Adrenal gland (tissue), 12 donors: ENCODE data around the gene DNM1. TPM values are rescaled to one million over a fixed set of nuclear protein-coding genes. Genes with fewer than 3 reads are reported as not detected.

Experiments
- DNase-seq, 7 donors: peaks; one replicate each; pipeline ENCODE4 v3.0.0-alpha.2; 2019 to 2020
- H3K27ac ChIP-seq, 5 donors: fragments of 200-600 bp; sonication (generic) in 4 of 5; 1 replicate in 3 of 5; 2 replicates in 2 of 5; pipeline versions ENCODE4 v1.5.1 to v1.8.0; 2016 to 2020; ENCODE audit warnings: mild to moderate bottlenecking in 1 of 5
- H3K27me3 ChIP-seq: fragments of 200-600 bp; 2 replicates; pipeline ENCODE4 v1.8.0; 2021
- H3K36me3 ChIP-seq, 2 donors: fragments of 200-600 bp; replicated peaks in 1 of 2; 1 replicate in 1 of 2; 2 replicates in 1 of 2; pipeline versions ENCODE4 v1.5.1 to v1.8.0; 2018 to 2022
- H3K4me1 ChIP-seq, 2 donors: fragments of 200-600 bp; replicated peaks in 1 of 2; 1 replicate in 1 of 2; 2 replicates in 1 of 2; pipeline versions ENCODE4 v1.5.1 to v1.8.0; 2018 to 2021
- H3K4me3 ChIP-seq, 4 donors: fragments of 200-600 bp; sonication (generic) in 3 of 4; one replicate each; pipeline ENCODE4 v1.5.1; 2016 to 2018
- H3K9me3 ChIP-seq, 3 donors: fragments of 200-600 bp; sonication (generic) in 1 of 3; replicated peaks in 1 of 3; 1 replicate in 2 of 3; 2 replicates in 1 of 3; pipeline versions ENCODE4 v1.5.1 to v1.8.0; 2016 to 2021
- POLR2A ChIP-seq, 2 donors: fragments of 450-650 bp; IDR thresholded peaks; one replicate each; pipeline ENCODE4 v1.6.1; 2017; ENCODE audit warnings: antibody characterized with exemption in 2 of 2, mild to moderate bottlenecking in 2 of 2, moderate library complexity in 1 of 2
- WGBS, 4 donors: extraction: QIAGEN DNeasy Blood & Tissue Kit in 2 of 4; methylation state at CpG; one replicate each; pipeline versions ENCODE4 v1.1.5 to v1.1.7; 2013 to 2017; 5-methylcytosine and 5-hydroxymethylcytosine counted together
- intact Hi-C, 2 donors: fragments of 100-400 bp; cut with DNase I; formaldehyde crosslinking; loops; one replicate each; pipeline versions ENCODE4 v1.14.1 to v1.15.0; 2022 to 2023
- polyA plus RNA-seq, 3 donors: library from polyadenylated mRNA; stranded (reverse); fragments of 200-250 nt in 2 of 3; fragments of 350-450 nt in 1 of 3; fragmentation: Illumina TruSeq in 1 of 3; extraction: RNeasy Lipid Tissue Mini Kit (QIAGEN cat#74804) in 1 of 3; gene quantifications; one replicate each; pipeline ENCODE4 v1.2.3, GENCODE V29; 2013 to 2014
- total RNA-seq, 9 donors: library from RNA; depleted of rRNA in 4 of 9; stranded (reverse); fragments of >200 nt in 4 of 9; fragments of 120-200 nt in 1 of 9; fragmentation: NEBNext Ultra II Directional in 1 of 9; extraction: Animal tissue kit (Norgen Biotek cat#: 25700) in 1 of 9; gene quantifications; one replicate each; pipeline versions ENCODE4 v1.1.0 to v1.2.4, GENCODE V29; 2013 to 2023
- TF ChIP-seq, protein P1 (sequence below), 6 experiments: fragments of 450-650 bp in 4 of 6; fragments of 200-600 bp in 2 of 6; sonication (generic) in 1 of 6; IDR thresholded peaks; 1 replicate in 5 of 6; 2 replicates in 1 of 6; pipeline versions ENCODE4 v1.5.1 to v1.8.0; 2016 to 2021; ENCODE audit warnings: antibody characterized with exemption in 6 of 6, mild to moderate bottlenecking in 2 of 6, moderate library complexity in 1 of 6
- donor health status: healthy with polysubstance abuse.
- donor health status: Bipolar disorder and iron deficiency.
- donor health status: DM: yes; HTN: yes; CAD: no.
- donor health status: DM: no; HTN: no; CAD: no.
- donor health status: DM: no; HTN: no; CAD: no.
- donor health status: DM: yes; HTN: yes; CAD: no.

The DNM1 gene
- total and polyA plus RNA-seq, 12 donors, result 2.4 to 44.3 (median 12.2) TPM

DNA sequence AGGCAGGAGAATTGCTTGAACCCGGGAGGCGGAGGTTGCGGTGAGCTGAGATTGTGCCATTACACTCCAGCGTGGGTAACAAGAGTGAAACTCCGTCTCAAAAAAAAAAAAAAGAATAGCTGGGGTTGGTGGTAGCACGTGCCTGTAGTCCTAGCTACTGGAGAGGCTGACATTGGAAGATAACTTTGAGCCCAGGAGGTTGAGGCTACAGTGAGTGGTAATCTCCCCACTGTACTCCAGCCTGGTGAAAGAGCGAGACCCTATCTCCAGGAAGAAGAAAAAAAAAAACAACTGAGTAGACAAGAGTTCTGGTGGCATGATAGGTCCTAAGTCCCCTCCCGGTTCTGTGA is 46.4 kb downstream of the DNM1 start:
- no peaks in the 10 kb centered on the region for H3K9me3 ChIP-seq
- intact Hi-C loops, result no loop called here
- DNase-seq, result no peak
- no peak overlapping the region for H3K27ac ChIP-seq
- H3K4me1 ChIP-seq, result peaks cover 7 to 25% of the 10 kb centered on the region in 2 donors
- no peaks in the 10 kb centered on the region for H3K36me3 ChIP-seq
- no peak overlapping the region for H3K4me3 ChIP-seq
- 77 to 84% (median 81%) methylated on average over 8 of the region's 8 CpGs for WGBS, 4 donors
- TF ChIP-seq, protein P1, sequence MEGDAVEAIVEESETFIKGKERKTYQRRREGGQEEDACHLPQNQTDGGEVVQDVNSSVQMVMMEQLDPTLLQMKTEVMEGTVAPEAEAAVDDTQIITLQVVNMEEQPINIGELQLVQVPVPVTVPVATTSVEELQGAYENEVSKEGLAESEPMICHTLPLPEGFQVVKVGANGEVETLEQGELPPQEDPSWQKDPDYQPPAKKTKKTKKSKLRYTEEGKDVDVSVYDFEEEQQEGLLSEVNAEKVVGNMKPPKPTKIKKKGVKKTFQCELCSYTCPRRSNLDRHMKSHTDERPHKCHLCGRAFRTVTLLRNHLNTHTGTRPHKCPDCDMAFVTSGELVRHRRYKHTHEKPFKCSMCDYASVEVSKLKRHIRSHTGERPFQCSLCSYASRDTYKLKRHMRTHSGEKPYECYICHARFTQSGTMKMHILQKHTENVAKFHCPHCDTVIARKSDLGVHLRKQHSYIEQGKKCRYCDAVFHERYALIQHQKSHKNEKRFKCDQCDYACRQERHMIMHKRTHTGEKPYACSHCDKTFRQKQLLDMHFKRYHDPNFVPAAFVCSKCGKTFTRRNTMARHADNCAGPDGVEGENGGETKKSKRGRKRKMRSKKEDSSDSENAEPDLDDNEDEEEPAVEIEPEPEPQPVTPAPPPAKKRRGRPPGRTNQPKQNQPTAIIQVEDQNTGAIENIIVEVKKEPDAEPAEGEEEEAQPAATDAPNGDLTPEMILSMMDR (IDR thresholded peaks at IDR 0.05), result no peak
- TF ChIP-seq POLR2A (IDR thresholded peaks at IDR 0.05), result no peak
- no peaks in the 10 kb centered on the region for H3K27me3 ChIP-seq

DNA sequence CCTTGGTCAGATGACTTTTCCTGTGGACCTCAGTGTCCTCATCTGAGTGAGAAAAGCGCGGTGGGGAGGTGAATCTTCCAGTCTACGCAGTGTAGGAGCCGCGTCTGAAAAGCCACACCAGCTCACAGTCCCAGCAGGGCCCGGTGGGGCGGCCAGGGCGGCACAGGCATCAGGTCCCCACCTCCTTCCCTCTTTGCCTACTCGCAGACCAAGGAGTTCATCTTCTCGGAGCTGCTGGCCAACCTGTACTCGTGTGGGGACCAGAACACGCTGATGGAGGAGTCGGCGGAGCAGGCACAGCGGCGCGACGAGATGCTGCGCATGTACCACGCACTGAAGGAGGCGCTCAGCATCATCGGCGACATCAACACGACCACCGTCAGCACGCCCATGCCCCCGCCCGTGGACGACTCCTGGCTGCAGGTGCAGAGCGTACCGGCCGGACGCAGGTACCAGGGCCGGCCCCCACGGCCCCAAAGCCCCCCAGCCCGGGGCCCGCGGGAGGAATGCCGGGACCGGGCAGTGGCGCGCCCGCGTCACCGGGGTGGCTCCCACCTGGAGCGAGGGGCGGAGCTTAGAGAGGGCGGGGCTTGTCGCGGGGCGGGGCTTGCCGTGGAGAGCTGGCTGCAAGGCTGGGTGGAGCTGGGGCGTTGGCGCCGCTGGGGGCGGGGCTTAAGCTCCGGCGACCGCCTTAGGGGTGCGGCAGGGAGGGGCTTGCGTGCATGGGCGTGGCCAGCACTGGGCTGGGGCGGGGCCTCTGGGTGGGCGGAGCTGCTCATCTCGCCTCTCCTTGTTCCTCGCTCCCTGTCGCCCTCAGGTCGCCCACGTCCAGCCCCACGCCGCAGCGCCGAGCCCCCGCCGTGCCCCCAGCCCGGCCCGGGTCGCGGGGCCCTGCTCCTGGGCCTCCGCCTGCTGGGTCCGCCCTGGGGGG is 47.0 kb downstream of the DNM1 start:
- H3K27ac ChIP-seq, result peak overlapping the region in 1 of 5 donors; percentile 18
- TF ChIP-seq POLR2A (IDR thresholded peaks at IDR 0.05), result no peak
- TF ChIP-seq, protein P1 (IDR thresholded peaks at IDR 0.05), result no peak
- intact Hi-C loops, result no loop called here
- H3K27me3 ChIP-seq, result no peaks in the 10 kb centered on the region
- H3K4me1 ChIP-seq, result peaks cover 7 to 22% of the 10 kb centered on the region in 2 donors
- WGBS, 4 donors, result 10 to 27% (median 23%) methylated on average over 23 to 80 of the region's 81 CpGs
- DNase-seq, result peak; percentile 88 to 96 (median 93)
- H3K36me3 ChIP-seq, result no peaks in the 10 kb centered on the region
- no peaks in the 10 kb centered on the region for H3K9me3 ChIP-seq
- peak overlapping the region in 1 of 4 donors; percentile 49 for H3K4me3 ChIP-seq

DNA sequence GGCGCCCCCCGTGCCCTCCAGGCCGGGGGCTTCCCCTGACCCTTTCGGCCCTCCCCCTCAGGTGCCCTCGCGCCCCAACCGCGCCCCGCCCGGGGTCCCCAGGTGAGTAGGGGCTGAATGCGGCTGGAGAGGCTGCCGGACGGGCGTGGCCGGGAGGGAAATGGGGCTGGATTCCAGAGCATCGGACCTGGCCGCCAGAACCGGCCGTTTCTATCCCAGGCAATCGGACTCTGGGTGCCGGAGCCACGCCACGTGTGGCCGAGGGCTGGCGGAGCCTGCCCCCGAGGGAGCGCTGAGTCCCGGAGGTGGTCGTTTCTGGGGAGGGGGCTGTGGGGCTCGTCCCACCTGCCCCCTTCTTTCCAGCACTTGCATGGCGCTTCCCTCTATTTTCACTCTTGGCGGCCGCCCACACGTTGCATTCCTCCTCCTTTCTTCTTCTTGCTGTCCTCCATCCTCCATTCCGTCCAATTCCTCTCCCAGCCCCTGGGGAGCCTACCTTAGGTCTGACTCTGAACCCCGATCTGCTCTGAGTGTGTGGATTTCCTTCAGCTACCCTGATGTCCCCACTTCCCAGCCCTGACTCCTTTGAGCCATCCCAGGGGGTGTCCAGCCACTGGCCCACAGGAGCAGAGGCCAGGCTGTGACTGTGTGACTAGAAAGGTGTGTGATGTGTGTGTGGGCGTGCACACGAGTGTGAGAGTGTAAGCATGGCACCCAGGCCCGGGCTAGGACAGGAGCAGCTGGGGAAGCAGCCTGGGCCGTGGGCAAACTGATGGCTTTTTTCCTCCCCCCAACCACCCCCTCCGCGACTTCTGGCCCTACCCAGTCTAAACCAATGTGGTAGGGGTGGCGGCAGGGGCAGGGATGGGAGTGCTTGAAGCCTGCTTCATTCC is 47.9 kb downstream of the DNM1 start:
- intact Hi-C loops, result no loop called here
- H3K9me3 ChIP-seq, result no peaks in the 10 kb centered on the region
- TF ChIP-seq, protein P1 (IDR thresholded peaks at IDR 0.05), result no peak
- TF ChIP-seq POLR2A (IDR thresholded peaks at IDR 0.05), result no peak
- H3K27me3 ChIP-seq, result no peaks in the 10 kb centered on the region
- H3K36me3 ChIP-seq, result peaks cover 0 to 1% of the 10 kb centered on the region in 2 donors
- WGBS, 4 donors, result 23 to 34% (median 30%) methylated on average over 17 to 43 of the region's 43 CpGs
- H3K4me3 ChIP-seq, result peak overlapping the region in 1 of 4 donors; percentile 49
- H3K4me1 ChIP-seq, result peaks cover 7 to 13% of the 10 kb centered on the region in 2 donors
- no peak for DNase-seq
- no peak overlapping the region for H3K27ac ChIP-seq

DNA sequence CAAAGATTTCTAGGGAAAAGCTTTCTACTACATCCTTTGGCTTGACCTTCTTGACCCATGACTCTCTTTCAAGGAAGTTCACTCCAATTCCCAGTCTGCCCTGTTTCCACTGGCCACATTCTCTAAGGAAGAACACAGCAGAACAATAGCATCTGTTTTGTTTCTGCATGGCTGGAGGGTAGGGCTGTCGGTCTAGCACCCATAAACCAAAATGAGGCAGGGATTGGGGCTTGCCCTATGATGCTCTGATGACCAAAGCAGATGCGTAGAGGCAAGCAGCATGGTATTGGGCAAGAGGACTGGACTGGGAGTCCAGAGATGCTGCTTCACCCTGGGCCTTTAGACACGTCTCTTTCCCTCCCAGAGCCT is 48.5 kb downstream of the DNM1 start:
- Histone ChIP-seq H3K27me3 (no peaks in the 10 kb centered on the region), H3K4me3 (no peak overlapping the region), H3K4me1 (peaks cover 7 to 13% of the 10 kb centered on the region in 2 donors), H3K36me3 (peaks cover 0 to 8% of the 10 kb centered on the region in 2 donors), H3K27ac (no peak overlapping the region), H3K9me3 (no peaks in the 10 kb centered on the region)
- 77 to 93% (median 80%) methylated on average over 3 of the region's 3 CpGs for WGBS, 4 donors
- intact Hi-C loops, result no loop called here
- no peak for TF ChIP-seq POLR2A (IDR thresholded peaks at IDR 0.05)
- TF ChIP-seq, protein P1 (IDR thresholded peaks at IDR 0.05), result no peak
- DNase-seq, result no peak
